ENCODE measurements around the gene KCNH1.

KCNH1 gene

GRCh38 chr1:210922666-210923065, 211.3 kb downstream of the KCNH1 start:
- no peak overlapping the region for H3K27ac ChIP-seq
- TF ChIP-seq CTCF (conservative IDR thresholded peaks at IDR 0.05) (no peak), ZFX (IDR thresholded peaks at IDR 0.05) (no peak)

GRCh38 chr1:210920716-210921694, 212.9 kb downstream of the KCNH1 start:
- H3K27ac ChIP-seq, result no peak overlapping the region
- no peak for TF ChIP-seq ZFX (IDR thresholded peaks at IDR 0.05)
- no peak for TF ChIP-seq CTCF (conservative IDR thresholded peaks at IDR 0.05)

- TF ChIP-seq ZFX (IDR thresholded peaks at IDR 0.05) (no peak), CTCF (conservative IDR thresholded peaks at IDR 0.05) (no peak)
- no peak overlapping the region for H3K27ac ChIP-seq
Observed at GRCh38 chr1:210920258-210920657, 213.7 kb downstream of the KCNH1 start.

GRCh38 chr1:210918893-210919292, 215.1 kb downstream of the KCNH1 start:
- TF ChIP-seq ZFX (IDR thresholded peaks at IDR 0.05) (no peak), CTCF (conservative IDR thresholded peaks at IDR 0.05) (no peak)
- H3K27ac ChIP-seq, result no peak overlapping the region

GRCh38 chr1:210917560-210918169, 216.3 kb downstream of the KCNH1 start:
- no peak overlapping the region for H3K27ac ChIP-seq
- TF ChIP-seq CTCF (conservative IDR thresholded peaks at IDR 0.05), result no peak
- no peak for TF ChIP-seq ZFX (IDR thresholded peaks at IDR 0.05)

GRCh38 chr1:210916548-210916947, 217.4 kb downstream of the KCNH1 start:
- TF ChIP-seq CTCF (conservative IDR thresholded peaks at IDR 0.05), result no peak
- no peak for TF ChIP-seq ZFX (IDR thresholded peaks at IDR 0.05)

GRCh38 chr1:210915890-210916507, 217.9 kb downstream of the KCNH1 start:
- no peak for TF ChIP-seq CTCF (conservative IDR thresholded peaks at IDR 0.05)
- no peak for TF ChIP-seq ZFX (IDR thresholded peaks at IDR 0.05)
- H3K27ac ChIP-seq, result no peak overlapping the region; the same call in 1 of the 2 replicates

More at GRCh38 chr1:210916548-210916947, 217.4 kb downstream of the KCNH1 start:
- no peak overlapping the region; the same call in 1 of the 2 replicates for H3K27ac ChIP-seq
